Islet of Langerhans (tissue), 1 donor: ENCODE measurements around the gene PLAC1.

ENCODE experiments used
- FAIRE-seq: peaks from one replicate; lab custom pipeline; 2011; peaks lifted over from hg19 to GRCh38; lab: Jason Lieb, UNC

PLAC1 gene

DNA sequence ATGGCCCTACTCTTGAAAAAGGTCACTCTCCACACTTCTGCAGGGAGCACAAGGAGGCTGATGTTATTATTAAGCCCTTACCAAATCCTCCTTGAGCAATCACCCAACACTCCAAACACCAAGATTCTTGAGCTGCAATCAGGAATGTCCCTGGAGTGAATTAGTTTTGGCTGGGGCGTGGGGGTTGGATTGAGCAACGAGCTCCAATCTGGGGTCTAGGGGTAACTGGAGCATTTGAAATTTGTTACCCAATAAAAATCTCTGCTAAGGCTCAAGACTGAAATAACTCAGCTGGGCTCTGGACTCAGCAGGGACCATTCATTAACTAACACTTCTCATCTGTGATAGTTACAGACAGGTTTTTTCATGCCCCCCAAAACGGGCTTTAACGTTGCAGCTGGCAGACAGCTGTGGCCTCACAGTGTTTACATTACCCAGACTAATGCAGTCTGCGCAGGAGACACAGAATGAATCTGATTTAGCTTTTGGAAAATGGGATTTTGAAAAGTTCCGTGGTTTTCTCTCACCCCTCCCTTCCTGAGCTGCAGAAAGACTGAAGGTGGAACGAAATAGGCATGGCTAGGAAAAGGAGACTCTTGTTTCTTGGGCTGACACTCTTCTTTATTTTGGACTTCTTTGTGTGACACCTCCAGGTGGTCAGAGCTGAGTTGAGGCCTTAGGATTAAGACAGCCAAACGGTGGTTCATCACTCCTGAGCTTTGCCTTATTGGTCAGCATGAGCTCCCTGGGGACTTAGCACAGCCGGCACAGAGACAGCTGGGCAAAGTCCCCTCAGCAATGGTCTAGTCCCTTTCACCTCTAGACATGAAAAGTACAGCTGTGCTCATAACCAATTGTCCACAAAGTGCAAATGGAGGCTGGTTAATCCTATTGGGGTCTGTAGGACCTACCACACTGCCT is 26.6 kb downstream of the PLAC1 start:
- FAIRE-seq, result no peak

DNA sequence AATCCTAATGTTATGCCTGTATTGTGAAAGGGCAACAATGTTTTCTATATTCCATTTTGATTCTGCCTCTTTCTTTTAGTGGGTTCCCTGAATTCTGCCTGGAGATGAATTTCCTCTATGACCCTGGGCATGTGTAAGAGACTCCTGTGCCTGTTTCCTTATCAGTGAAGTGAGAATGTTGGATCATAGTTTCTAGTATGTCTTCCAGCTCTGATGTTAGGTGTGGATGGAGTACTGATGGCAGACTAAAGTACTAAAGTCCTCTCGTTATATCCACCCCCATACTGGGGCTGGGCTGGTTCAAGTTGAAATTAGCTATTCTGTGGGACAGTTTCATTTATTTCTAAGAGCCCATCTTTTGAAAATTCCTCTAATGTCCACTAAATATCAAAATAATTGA is 29.6 kb downstream of the PLAC1 start:
- no peak for FAIRE-seq

DNA sequence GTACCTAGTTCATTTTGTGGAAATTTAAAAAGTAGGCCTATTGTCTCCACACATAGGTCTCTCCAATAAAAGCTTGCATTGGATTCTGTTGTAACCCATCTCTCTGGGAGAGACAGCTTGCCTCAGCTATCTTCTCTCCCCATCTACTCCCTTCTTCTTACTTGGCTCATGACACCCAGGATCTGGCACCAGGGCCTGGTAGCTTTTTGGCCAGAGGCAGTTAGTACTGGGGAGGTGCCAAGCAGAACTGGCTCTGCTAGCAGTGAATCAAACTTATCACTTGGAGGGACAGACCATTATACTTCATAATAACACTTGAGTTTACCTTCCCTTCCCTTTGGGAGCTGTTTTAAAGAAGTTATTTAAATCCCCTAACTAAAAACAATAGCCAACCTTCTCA is 31.8 kb downstream of the PLAC1 start:
- FAIRE-seq, result no peak

DNA sequence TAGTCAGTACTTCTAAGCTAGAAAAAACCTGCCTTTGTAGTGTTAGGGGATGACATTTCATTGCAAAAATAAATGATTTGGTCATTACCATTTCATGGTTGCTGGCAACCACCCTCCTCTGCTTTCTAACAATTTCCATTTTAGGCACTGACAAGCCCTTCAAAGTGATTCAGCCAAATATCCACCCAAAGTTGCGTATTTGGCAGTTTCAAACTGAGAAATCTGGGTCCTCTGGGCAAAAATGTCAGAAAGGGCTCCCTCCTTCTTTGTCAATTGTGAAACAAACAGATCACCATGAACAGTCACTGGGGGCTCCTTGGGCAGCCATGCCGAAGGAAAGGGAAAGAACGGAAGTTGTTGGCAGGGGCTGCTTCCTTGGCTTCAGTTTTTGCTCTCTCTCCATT is 33.0 kb downstream of the PLAC1 start:
- no peak for FAIRE-seq

DNA sequence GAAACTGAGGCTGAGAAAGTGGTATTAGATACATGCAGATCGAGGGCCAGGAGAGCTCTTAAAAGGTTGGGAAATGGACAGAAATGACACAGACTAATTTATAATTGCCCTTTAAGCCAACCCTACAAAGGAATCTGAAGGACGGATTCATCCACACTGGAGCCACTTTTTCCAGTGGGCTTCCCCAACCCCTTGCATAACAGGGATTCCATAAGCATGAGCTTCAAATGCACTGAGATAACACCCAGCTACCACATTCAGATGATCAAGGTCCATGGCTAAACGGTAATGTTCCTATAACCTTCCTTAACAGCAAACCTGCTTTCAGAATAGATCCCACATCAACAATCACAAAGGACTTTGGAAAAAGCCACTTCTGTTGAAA is 34.2 kb downstream of the PLAC1 start:
- FAIRE-seq, result no peak

DNA sequence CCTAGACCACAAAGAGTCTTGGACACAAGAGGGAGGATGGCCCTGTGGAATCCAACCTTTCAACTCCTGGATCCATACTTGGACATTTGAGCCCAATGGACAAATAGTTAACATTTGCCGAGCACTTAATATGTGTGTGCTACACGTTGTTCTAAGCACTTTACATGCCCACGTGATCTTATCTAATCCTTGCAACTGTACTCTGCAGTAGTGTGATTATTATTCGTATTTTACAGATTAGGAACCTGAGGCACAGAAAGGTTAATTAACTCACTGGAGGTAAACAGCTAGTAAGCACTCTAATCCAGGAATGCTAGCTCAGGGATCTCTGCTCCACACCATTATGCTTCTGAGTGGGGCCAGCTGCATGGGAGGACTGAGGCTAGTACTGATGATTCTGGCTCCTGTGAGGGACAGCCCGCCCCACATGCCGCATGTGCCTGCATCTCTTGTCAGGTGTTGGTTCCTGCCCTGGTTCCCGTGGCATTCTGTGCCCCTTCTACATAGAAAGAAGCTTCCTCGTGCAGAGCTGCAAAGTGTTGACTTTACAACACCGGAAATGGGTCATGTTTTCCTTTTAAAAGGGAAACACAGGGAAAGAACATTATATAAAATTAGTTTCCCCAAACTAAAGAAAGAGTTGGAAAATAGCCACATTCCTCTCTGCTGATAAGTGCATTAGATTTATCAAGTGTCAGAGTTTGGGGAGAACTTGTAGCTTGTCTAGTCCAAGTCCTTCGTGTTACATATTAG is 34.8 kb downstream of the PLAC1 start:
- FAIRE-seq, result no peak

DNA sequence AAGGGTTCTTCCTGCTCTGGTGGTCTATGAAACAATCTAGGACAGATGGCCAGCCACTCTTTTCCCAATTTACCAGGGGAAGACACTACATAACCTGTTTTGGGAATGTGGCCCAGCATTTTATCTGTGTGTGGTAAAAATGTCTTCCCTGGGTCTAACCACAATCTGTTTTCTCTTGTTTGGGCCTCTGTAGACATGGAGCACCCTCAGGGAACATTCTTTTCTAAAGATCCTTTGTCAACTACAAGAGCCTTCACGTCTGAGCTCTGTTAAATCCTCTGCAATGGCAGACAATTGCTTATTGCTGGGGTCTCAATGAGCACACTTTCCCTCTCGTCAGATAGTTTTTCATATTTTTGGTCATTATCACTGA is 35.5 kb downstream of the PLAC1 start:
- FAIRE-seq, result no peak

DNA sequence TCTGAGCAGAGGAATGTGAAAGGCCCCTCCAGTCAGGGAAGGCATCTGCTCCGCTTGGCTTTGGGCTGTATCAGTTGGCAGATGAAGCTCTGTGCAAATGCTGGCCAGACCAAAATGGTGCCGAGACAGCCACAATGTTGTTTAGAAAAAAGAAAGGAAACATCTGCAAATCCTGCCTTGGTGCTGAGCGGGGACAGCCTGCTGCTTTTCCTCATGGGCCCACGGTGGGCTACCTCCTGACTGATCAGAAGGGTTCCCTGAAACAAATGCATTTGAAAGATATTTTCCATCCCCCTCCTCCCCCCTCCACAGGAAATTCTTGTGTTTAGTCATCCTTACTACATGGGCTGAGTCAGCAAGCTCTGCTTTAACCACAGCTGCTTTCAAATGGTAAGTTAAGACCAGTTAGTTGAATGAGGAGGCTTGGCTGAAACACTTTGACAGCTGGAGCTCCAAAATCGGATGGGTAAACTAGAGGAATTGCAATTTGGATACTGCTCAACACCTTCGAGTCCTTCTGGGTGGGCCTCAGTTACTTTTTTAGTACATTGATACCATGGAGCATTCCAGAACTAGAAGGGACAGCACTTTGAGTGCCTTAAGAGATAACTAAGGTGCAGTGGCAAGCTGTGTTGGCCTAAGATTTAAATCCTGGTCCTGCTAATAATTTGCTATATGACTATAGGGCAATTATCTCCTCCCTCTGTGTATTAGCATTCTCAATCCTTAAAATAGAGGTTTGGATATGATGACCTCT is 36.0 kb downstream of the PLAC1 start:
- no peak for FAIRE-seq

DNA sequence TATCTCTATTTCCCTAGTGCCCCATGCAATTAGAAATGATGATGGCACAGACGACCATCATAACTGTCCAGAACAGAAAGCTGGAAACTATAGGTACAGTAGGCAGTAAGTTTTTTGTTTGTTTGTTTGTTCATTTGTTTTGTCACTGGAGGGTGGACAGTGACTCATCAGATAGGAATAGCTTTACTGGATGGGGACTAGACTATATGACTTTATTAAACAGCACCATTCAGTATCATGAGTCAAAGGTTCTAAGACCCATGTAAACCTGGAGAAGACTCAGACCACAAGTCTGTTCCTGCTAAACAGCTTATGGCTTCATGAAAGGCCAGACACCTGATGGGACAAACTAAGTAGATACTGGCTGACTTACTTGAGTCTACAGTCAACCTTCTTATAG is 38.4 kb downstream of the PLAC1 start:
- FAIRE-seq, result no peak

DNA sequence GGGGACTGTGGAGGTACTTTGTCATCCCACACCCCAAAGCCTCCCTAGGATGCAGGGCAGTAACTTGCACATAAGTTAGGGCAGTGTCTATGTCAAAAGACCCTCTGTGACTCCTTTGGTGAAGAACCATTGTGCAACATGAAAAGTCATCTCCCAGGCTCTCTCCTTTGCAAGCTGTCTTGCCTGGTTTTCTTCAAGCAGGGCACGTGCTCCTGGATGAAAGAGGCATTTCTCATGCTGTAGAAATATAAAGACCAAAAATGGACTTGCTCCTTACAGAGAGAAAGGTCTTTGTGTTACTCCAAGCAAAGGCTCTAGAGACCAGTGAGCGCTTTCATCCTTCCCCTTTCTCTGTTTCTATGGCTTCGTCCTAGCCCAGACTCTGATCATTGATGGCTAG is 44.9 kb downstream of the PLAC1 start:
- no peak for FAIRE-seq

DNA sequence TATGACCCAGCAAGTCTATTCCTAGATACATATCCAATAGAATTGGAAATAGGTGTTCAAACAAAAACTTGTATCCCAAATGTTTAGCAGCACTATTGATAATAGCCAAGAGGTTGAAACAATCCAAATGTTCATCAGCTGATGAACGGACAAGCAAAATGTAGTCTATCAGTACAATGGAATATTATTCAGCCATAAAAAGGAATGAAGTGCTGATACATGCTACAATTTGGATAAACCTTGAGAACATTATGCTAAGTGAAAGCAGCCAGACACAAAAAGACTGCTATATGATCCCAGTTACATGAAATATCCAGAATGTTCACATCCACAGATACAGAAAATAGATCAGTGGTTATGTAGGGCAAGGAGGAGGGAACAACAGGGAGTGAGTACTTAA is 50.1 kb downstream of the PLAC1 start:
- no peak for FAIRE-seq

DNA sequence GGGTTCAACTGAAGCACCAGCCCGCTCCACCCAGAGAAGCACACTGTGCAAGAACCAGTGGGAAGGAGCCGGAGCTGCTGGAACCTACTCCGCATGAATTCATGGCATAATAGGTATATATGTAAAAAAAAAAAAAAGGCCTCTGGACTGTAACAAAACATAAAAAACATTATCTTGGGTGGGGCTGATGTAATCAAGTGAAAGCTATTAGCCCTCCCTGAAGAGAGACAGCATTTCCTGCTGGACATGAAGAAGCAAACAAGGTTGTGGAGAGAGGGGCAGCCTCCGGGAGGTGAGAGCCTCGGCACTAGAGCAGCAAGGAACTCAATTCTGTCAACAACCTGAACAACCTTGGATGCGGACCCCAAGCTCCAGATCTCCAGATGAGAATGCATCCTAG is 50.7 kb downstream of the PLAC1 start:
- no peak for FAIRE-seq

DNA sequence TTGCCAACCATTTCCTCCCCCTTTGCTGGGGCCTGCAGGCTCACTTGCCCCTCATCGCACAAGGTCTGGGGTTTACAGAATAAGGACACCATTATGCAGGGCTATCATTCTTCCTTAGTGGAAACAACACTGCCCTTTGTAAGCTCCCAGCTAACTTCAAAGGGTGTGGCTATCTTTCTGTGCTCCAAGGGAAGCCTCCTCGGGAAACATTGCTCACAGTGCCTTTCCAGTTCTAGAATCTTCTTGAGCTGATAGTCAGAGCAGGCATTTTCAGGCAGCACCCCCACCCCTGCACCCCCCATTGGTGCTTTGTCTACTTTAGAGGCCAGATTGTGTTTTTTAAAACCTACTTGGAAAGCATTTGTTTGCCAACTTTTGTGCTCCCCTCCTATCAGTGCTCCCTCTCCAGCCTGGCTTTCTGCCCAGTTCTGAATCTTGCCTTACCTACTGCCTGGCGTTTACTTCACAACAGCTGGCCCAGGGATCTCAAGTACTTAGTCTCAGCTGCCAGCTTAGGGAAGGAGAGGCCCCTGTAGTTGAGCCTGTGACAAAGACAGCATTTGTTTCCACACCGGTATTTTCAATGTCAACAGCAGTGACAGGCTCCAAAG is 53.5 kb downstream of the PLAC1 start:
- no peak for FAIRE-seq

DNA sequence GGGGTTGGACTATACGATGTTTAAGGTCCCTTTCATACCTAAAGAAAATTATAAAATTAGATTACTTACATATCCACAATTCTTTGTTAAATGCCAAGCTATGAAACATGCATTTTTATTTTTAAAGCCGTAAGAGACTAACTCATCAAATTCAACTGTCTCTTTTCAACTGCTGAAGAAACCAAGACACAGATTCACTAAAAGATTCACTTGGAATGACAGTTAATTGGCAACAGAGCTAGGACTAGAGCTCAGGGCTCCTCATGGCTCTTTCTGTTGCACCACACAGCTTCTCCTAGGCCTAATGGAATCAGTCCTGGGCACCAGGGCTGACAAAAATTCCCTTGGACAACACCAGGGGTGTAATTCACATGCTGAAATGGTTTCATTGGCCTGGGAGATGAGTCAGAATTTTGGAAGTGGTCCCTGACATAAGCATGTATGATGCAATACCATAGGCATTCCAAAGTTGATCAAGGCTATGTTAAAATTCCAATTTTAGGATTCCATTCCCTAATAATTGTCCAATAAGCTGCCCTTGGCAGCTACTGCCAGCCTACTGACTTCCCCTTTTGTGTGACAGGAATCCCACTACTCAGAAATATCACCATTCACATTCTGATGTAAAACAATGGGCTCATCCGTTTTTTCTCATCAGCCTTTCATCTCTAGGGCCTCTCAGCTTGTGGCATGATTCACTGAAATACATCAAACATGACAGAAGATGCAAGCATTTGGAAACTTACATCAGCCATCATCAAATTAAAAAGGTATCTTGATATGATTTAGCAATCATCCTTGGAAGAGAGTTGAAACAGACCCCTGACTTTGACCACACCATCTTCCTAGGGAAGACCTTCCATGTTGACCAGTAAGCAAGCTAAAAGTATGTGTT is 54.2 kb downstream of the PLAC1 start:
- FAIRE-seq, result no peak

DNA sequence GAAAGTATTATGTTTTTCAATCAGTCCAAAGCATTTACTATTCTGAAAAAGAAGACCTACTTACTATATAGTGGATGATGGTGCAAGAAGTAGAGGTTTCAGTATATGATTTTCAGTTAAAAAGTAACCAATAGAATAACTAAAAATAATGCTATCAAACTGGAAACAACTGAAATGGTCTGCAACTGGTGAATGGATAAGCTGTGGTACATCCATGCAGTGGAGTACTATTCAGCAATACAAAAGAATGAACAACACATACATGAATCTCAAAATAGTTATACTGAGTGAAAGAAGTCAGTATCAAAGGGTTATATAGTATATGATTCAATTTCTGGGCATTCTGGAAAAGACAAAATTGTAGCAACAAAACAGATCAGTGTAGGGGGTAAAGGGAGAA is 55.9 kb downstream of the PLAC1 start:
- no peak for FAIRE-seq

DNA sequence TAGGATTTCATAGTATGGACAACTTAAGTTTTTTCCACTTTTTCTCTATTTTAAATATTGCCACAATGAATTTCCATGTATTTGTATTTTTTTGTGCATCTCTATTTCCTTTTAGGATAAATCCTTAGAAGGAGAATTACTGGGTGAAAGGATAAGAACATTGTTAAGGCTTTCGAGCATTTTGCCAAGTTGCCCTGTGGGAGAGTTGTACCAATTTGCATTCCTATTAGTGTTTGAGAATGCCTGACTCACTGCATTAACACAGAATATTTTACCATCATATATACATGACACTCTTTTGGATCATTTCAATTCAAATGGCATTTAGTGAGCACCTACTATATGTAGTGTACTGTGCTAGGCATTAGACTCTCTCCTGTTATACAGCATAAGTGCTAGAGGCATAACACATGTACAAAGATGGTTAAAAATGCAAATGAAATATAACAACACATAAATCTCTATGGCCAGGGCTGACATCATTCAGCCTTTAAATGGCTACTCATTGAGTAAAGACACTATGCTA is 57.0 kb downstream of the PLAC1 start:
- no peak for FAIRE-seq

DNA sequence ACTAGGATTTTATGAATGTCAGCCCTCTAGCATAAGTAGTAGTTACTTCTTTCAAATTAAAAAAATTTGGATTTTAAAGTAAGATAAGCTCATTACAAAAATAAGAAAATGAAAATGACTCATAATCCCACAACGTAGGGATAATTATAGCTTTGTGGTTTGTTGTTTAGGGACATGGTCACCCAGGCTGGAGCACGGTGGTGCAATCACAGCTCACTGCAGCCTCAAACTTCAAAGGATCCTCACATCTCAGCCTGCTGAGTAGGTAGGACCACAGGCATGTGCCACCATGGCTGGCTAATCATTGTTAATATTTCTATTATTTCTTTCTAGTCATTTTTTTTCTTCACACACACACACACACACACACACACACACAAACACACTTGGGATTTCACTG is 57.6 kb downstream of the PLAC1 start:
- FAIRE-seq, result no peak

DNA sequence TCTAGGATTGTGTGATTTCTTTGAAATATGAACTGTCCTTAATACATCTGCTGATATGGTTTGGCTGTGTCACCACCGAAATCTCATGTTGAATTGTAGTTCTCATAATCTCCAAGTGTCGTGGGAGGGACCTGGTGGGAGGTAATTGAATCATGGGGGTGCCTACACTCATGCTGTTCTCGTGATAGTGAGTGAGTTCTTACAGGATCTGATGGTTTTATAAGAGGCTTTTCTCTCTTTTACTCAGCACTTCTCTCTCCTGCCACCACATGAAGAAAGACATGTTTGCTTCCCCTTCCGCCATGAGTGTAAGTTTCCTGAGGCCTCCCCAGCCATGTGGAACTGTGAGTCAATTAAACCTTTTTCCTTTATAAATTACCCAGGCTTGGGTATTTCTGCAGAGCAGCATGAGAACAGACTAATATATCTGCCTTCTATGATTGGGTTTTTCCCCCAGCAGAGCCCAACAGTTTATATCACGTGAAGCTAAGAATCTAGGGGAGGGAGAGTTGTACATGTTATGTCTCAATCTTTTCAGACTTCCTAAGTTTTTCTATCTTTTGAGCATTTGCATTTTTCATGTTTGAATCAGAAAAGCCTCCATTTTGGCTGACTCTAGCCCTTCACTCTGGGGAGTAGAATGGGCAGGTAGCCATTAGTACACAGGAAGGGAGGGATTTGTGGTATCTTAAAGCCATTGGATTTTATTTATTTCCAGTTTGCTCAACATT is 58.9 kb downstream of the PLAC1 start:
- FAIRE-seq, result no peak

DNA sequence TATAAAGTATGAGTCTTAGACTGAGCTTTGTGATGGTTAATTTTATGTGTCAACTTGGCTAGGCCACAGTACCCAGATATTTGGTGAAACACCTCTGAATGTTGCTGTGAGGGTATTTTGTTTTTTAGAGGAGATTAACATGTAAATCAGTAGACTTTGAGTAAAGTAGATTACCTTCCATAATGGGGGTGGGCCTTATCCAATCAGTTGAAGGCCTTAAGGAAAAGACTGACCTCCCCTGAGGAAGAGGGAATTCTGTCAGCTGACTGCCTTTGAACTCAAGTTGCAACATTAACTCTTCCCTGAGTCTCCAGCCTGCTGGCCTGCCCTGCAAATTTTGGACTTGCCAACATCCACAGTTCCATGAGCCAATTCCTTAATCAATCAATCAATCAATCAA is 66.0 kb downstream of the PLAC1 start:
- FAIRE-seq, result no peak

DNA sequence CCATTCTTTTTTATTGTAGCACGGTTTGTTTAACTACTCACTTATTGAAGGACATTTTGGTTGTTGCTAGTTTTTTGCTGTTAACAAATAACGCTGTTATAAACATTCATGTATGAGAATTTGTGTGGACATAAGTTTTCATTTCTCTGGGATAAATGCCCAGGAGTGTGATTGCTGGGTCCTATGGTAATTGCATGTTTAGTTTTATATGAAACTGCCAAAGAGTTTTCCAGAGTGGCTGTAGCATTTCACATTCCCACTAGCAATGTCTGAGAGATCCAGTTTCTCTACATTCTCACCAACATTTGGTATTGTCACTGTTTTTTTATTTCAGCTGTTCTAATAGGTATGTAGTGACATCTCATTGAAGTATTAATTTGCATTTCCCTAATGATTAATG is 66.8 kb downstream of the PLAC1 start:
- FAIRE-seq, result no peak

DNA sequence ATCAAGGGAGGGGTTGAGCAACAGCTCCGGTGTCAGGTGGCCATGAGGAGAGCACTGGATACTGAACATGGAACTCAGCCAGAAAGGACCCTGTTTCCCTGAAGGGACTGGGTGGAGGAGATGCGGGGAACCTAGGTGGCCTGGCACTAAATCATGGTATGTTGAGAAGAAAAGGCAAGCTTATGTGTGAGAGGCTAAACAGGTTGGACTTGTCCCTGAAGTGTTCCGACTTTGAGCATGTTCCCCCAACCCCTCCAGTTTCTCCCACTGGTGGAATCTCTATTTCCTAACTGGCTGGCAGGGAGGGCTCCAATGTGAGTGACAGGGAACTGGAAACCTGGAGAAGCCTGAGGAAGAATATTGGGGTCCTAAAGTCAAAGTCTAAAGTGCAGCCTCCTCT is 69.5 kb downstream of the PLAC1 start:
- no peak for FAIRE-seq
